GM19455 (cell line): ENCODE results near the gene NAE1.
"Not testable (repeated sequence)": the region's sequence is repeated elsewhere in the genome, so short reads cannot be mapped to it uniquely, and the experiment has no call there.

Experiments used
- ATAC-seq: cut with Tn5 transposase; IDR thresholded peaks from one replicate; pipeline ENCODE4 v1.9.1; 2021; ENCODE audit not compliant: unreplicated experiment

Gene NAE1

GRCh38 chr16:66809765-66810164 is 21.0 kb downstream of the NAE1 start:
- ATAC-seq, result no peak

GRCh38 chr16:66802159-66802558 is 28.6 kb downstream of the NAE1 start:
- no peak for ATAC-seq

GRCh38 chr16:66801320-66802105 is 29.3 kb downstream of the NAE1 start, which contains the start of gene TERB1:
TERB1 (minus strand) TSS chr16:66801584; CDS start chr16:66796798, 4,786 bp downstream.
- no peak for ATAC-seq

GRCh38 chr16:66800856-66801255 is 29.9 kb downstream of the NAE1 start:
- no peak for ATAC-seq

GRCh38 chr16:66798161-66798560 is 32.6 kb downstream of the NAE1 start:
- ATAC-seq, result no peak

- ATAC-seq, result not testable (repeated sequence)
Measured at GRCh38 chr16:66793984-66794383, 36.8 kb downstream of the NAE1 start.

- ATAC-seq, result no peak
Measured at GRCh38 chr16:66790130-66790733, 40.5 kb downstream of the NAE1 start.

GRCh38 chr16:66787427-66787826 is 43.3 kb downstream of the NAE1 start:
- ATAC-seq, result no peak

GRCh38 chr16:66786551-66786950 is 44.2 kb downstream of the NAE1 start:
- no peak for ATAC-seq

- ATAC-seq, result no peak
Measured at GRCh38 chr16:66776457-66776856, 54.3 kb downstream of the NAE1 start.

GRCh38 chr16:66774981-66775380 is 55.8 kb downstream of the NAE1 start:
- no peak for ATAC-seq

GRCh38 chr16:66758086-66758485 is 72.7 kb downstream of the NAE1 start:
- no peak for ATAC-seq

- ATAC-seq, result no peak
Measured at GRCh38 chr16:66754819-66755218, 76.0 kb downstream of the NAE1 start.

GRCh38 chr16:66754211-66754610 is 76.6 kb downstream of the NAE1 start:
- no peak for ATAC-seq

GRCh38 chr16:66752958-66753357 is 77.8 kb downstream of the NAE1 start:
- ATAC-seq, result no peak
